ENCODE data around the gene RDH13. TPM values are rescaled to one million over a fixed set of nuclear protein-coding genes. Genes with fewer than 3 reads are reported as not detected.
"Not testable (repeated sequence)": the region's sequence is repeated elsewhere in the genome, so short reads cannot be mapped to it uniquely, and the experiment has no call there.

Gene RDH13
- 16.5 and 18.4 TPM in 2 replicates for total RNA-seq

GRCh38 chr19:55062735-55063491 is at the start of gene RDH13:
RDH13 (minus strand) TSS chr19:55063148; CDS start chr19:55063032, 116 bp downstream.
- intact Hi-C loops (cut with micrococcal nuclease), result loop anchor here (1.0 kb wide), 1 partner anchor 17 kb away; no protein-coding TSS in a partner anchor

- intact Hi-C loops (cut with micrococcal nuclease), result no loop called here
Observed at GRCh38 chr19:55112246-55112776, 49.4 kb upstream of the RDH13 start.

- intact Hi-C loops (cut with micrococcal nuclease), result no loop called here
Observed at GRCh38 chr19:55111238-55111831, 48.4 kb upstream of the RDH13 start.

- intact Hi-C loops (cut with micrococcal nuclease), result no loop called here
Observed at GRCh38 chr19:55109527-55110291, 46.8 kb upstream of the RDH13 start.

- intact Hi-C loops (cut with micrococcal nuclease), result not testable (repeated sequence)
Observed at GRCh38 chr19:55107252-55107651, 44.3 kb upstream of the RDH13 start.

- intact Hi-C loops (cut with micrococcal nuclease), result no loop called here
Observed at GRCh38 chr19:55106591-55106990, 43.6 kb upstream of the RDH13 start.

- intact Hi-C loops (cut with micrococcal nuclease), result no loop called here
Observed at GRCh38 chr19:55105237-55105636, 42.3 kb upstream of the RDH13 start.

GRCh38 chr19:55103190-55103589 is 40.2 kb upstream of the RDH13 start:
- intact Hi-C loops (cut with micrococcal nuclease), result no loop called here

- intact Hi-C loops (cut with micrococcal nuclease), result no loop called here
Observed at GRCh38 chr19:55101261-55101660, 38.3 kb upstream of the RDH13 start.

- intact Hi-C loops (cut with micrococcal nuclease), result no loop called here
Observed at GRCh38 chr19:55099557-55100506, 36.9 kb upstream of the RDH13 start.

GRCh38 chr19:55098716-55099556 is 36.0 kb upstream of the RDH13 start:
- intact Hi-C loops (cut with micrococcal nuclease), result no loop called here

GRCh38 chr19:55097864-55098715 is 35.1 kb upstream of the RDH13 start:
- intact Hi-C loops (cut with micrococcal nuclease), result no loop called here

GRCh38 chr19:55096061-55096701 is 33.2 kb upstream of the RDH13 start:
- intact Hi-C loops (cut with micrococcal nuclease), result no loop called here

- intact Hi-C loops (cut with micrococcal nuclease), result no loop called here
Observed at GRCh38 chr19:55095260-55096060, 32.5 kb upstream of the RDH13 start.

- intact Hi-C loops (cut with micrococcal nuclease), result no loop called here
Observed at GRCh38 chr19:55094456-55095259, 31.7 kb upstream of the RDH13 start.

GRCh38 chr19:55092423-55093318 is 29.7 kb upstream of the RDH13 start:
- intact Hi-C loops (cut with micrococcal nuclease), result no loop called here
